HepG2 (cell line): ENCODE results near the gene PLBD2. TPM values are rescaled to one million over a fixed set of nuclear protein-coding genes. Genes with fewer than 3 reads are reported as not detected.

ENCODE experiments used
- MTA1 ChIP-seq: sonication (generic); formaldehyde crosslinking; IDR thresholded peaks from 2 replicates; pipeline ENCODE4 v1.4.0; 2020; ENCODE audit warnings: missing genetic modification reagents, mild to moderate bottlenecking, borderline replicate concordance
- NPAS2 ChIP-seq: sonication (generic); formaldehyde crosslinking; IDR thresholded peaks from 2 replicates; pipeline ENCODE4 v1.8.0; 2022; ENCODE audit warnings: mild to moderate bottlenecking, missing genetic modification reagents, borderline replicate concordance
- THAP11 ChIP-seq: IDR thresholded peaks from 2 replicates; pipeline ENCODE4 v1.6.1; 2016; ENCODE audit warnings: missing biosample characterization, missing genetic modification reagents
- ZBTB38 ChIP-seq: sonication (generic); formaldehyde crosslinking; IDR thresholded peaks from 2 replicates; pipeline ENCODE4 v1.5.1; 2020; ENCODE audit warnings: mild to moderate bottlenecking, missing genetic modification reagents
- ZNF318 ChIP-seq: sonication (generic); formaldehyde crosslinking; IDR thresholded peaks from 2 replicates; pipeline ENCODE4 v1.4.0; 2020; ENCODE audit warnings: mild to moderate bottlenecking, missing genetic modification reagents
- ZNF678 ChIP-seq: sonication (generic); formaldehyde crosslinking; IDR thresholded peaks from 2 replicates; pipeline ENCODE4 v1.4.0; 2020; ENCODE audit warnings: mild to moderate bottlenecking, missing genetic modification reagents
- polyA plus RNA-seq, 8 experiments: library from polyadenylated mRNA; depleted of rRNA in 3 of 8; stranded (reverse) in 7 of 8; unstranded in 1 of 8; fragments of >200 nt; fragmentation: Illumina TruSeq in 4 of 8; extraction: Trizol in 4 of 8; gene quantifications; 2 replicates each; pipeline versions ENCODE4 v1.2.1 to v1.2.3, GENCODE V29; 2011 to 2016; ENCODE audit warnings: low read depth in 4 of 8, missing spikeins in 1 of 8, mixed read lengths in 1 of 8; ENCODE audit not compliant: insufficient read depth in 1 of 8
- total RNA-seq, 5 experiments: library from RNA; depleted of rRNA; stranded (reverse); fragments of >200 nt; fragmentation: Illumina TruSeq; extraction: Trizol; gene quantifications; 2 replicates each; pipeline ENCODE4 v1.2.3, GENCODE V29; 2016; ENCODE audit warnings: low read depth in 1 of 5

PLBD2 gene
- total and polyA plus RNA-seq, 2 of the 13 experiments (the other 11 are each of a cell fraction or from before 2014, with no cell fraction given): 6.7 to 8.5 TPM

- no peak for TF ChIP-seq ZNF318 (CRISPR knock-in tag)
- no peak for TF ChIP-seq ZBTB38 (CRISPR knock-in tag)
- no peak for TF ChIP-seq ZNF678
- TF ChIP-seq NPAS2: no peak
- TF ChIP-seq MTA1 (CRISPR knock-in tag): no peak
- TF ChIP-seq THAP11 (CRISPR knock-in tag): no peak
Measured at GRCh38 chr12:113400362-113400761, 42.0 kb downstream of the PLBD2 start (continued).
